Frontal cortex (tissue), 4 donors: Measurements from ENCODE around the gene GMFB. TPM values are rescaled to one million over a fixed set of nuclear protein-coding genes. Genes with fewer than 3 reads are reported as not detected.
"Not testable (repeated sequence)": the region's sequence is repeated elsewhere in the genome, so short reads cannot be mapped to it uniquely, and the experiment has no call there.

Experiments used
- DNase-seq, 2 donors: peaks; one replicate each; pipeline ENCODE4 v3.0.0; 2012; ENCODE audit warnings: low spot score in 2 of 2
- FAIRE-seq: peaks from 2 replicates; lab custom pipeline; 2012; peaks lifted over from hg19 to GRCh38; lab: Jason Lieb, UNC
- total RNA-seq: library from RNA; depleted of rRNA; stranded (reverse); fragments of >200 nt; gene quantifications from one replicate; pipeline ENCODE4 v1.2.3, GENCODE V29; 2014
- donor health status: control.
- donor health status: control.
- donor health status: control.

The GMFB gene
- total RNA-seq, 1 donor from 2014 or later, result 258 TPM

DNA sequence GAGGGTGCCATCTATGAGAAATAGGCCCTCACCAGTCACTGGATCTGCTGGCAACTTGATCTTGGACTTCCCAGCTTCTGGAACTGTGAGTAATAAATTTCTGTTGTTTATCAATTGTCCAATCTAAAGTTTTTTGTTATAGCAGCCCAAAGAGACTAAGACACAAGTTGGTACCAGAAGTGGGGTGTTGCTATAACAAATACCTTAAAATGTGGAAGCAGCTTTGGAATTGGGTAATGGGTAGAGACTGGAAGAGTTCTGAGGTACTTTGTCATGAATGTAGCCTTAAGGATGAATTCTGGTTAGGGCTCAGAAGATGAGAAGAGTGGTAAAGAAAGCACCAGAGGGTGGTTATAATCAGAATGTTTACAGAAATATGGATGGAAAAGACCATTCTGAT is 21.5 kb downstream of the GMFB start:
- no peak for FAIRE-seq
- DNase-seq, result no peak

DNA sequence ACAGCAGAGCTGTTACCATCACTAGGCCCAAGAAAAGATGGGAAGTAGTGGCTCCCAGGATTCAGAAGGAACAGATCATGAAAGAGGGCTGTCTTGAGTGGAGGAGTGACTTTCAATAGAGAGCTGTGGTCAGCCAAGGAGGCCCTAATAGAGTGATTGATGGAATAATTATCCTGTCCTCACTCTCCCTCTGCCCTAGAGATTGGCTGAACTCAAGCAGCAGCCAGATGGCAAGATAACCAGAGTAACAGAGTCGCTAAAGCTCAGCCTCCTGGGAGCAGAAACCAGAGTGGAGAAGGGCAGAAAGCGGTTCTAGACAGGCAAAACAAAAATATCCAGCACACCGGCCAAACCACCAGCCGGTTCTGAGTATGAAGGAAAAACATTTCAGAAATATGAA is 23.1 kb downstream of the GMFB start:
- FAIRE-seq (no peak), DNase-seq (no peak)

DNA sequence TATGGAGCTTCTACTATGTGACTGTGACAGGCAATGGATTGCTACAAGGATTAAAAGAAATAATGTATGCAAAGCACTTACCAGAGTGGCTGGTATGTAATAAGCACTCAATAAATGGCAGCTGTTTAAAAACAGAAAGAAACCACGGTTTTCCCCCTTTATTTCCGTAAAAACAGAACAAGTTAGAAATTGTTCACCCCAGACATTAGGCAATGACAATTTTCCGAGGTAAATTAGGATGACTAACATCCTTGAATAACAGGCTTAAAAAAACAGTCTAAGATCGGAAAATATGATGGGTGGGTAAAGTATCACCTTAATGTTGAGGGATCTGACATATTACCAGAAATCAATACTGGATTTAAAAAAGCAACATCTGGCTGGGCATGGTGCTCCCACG is 26.7 kb downstream of the GMFB start:
- FAIRE-seq, result no peak
- DNase-seq, result no peak

DNA sequence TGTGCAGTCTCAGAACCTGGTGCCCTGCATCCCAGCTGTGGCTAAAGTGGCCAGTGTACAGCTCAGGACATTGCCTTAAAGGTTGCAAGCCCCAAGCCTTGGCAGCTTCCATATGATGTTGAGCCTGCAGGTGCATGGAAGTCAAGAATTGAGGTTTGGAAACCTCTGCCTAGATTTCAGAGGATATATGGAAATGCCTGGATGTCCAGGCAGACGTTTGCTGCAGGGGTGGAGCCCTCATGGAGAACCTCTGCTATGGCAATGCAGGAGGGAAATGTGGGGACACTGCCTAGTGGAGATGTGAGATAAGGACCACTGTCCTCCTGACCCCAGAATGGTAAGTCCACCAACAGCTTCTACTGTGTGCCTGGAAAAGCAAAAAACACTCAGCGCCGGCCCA is 29.7 kb downstream of the GMFB start:
- FAIRE-seq, result no peak
- DNase-seq, result no peak

DNA sequence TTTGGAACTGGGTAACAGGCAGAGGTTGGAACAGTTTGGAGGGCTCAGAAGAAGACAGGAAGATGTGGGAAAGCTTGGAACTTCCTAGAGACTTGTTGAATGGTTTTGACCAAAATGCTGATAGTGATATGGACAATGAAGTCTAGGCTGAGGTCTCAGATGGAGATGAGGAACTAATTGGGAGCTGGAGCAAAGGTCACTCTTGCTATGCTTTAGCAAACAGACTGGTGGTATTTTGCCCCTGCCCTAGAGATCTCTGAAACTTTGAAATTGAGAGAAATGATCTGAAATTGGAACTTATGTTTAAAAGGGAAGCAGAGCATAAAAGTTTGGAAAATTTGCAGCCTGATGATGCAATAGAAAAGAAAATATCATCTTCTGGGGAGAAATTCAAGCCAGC is 30.2 kb downstream of the GMFB start:
- FAIRE-seq, DNase-seq: not testable (repeated sequence)

DNA sequence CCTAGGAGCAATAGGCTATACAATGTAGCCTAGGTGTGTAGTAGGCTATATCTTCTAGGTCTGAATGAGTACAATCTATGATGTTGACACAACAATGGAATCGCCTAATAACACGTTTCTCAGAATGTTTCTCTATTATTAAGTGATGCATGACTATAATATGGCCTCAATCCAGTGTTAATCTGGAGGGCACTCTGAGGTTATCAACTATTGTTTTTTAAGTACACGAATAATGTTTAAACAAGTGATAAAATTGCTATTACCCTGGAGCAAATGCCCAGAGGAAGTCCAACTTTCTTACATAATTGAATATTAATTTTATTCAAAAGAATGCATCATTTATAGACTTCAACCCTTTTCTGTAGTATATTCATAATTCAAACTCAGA is 31.2 kb downstream of the GMFB start:
- no peak for DNase-seq
- no peak for FAIRE-seq

DNA sequence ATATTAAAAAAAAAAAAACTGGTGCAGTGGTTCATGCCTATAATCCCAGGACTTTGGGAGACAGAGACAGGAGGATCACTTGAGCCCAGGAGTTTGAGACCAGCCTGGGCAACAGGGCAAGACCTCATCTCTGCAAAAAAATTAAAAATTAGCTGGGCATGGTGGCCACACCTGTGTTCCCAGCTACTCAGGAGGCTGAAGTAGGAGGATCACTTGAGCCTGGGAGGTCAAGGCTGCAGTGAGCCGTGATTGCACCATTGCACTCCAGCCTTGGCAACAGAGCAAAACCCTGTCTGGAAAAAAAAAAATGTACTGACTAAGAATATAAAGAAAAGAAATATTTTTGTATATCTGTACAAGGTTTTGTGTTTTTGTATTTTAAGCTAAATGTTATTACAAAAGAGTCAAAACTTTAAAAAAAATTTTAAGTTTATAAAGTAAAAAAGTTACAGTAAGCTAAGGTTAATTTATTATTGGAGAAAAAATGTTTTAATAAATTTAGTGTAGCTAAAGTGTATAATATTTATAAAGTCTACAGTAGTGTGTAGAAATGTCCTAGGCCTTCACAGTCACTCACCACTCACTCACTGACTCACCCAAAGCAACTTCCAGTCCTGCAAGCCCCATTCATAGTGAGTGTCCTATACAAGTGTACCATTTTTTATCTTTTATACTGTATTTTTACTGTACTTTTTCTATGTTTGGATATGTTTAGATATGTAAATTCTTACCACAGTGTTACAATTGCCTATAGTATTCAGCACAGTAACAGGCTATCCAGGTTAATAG is 31.8 kb downstream of the GMFB start:
- not testable (repeated sequence) for FAIRE-seq, DNase-seq

DNA sequence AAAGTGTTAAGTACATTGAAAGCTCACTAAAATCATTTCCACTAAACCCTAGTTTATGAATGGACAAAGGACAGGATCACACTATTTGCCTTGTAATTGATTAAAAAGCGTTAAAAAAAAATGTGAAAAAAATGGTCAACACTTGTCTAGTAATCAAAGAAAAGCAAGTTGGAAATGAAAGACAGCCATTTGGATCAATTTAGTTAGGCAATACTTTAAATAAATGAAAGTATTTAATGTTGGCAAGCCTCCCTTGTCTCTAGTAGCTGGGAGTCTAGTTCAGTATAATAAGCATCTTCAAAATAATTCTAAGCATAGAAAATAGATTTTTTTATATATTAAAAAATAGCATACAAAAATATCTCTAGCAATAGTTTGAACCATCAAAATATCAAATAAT is 33.4 kb downstream of the GMFB start:
- FAIRE-seq (no peak), DNase-seq (no peak)

DNA sequence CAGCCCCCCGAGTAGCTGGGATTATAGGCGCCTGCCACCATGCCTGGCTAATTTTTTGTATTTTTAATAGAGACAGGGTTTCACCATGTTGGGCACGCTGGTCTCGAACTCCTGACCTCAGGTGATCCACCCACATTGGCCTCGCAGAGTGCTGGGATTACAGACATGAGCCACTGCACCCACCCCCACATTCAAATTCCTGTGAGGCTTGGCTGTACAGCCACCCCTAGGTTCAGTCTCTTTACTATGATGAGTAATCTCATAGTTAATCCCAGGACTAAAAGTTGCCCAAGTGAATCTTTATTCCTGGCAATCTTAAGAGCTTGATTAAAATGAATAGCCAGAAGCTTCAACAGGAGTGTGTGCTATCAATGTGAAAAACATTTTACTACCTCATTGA is 34.8 kb downstream of the GMFB start:
- not testable (repeated sequence) for DNase-seq, FAIRE-seq

DNA sequence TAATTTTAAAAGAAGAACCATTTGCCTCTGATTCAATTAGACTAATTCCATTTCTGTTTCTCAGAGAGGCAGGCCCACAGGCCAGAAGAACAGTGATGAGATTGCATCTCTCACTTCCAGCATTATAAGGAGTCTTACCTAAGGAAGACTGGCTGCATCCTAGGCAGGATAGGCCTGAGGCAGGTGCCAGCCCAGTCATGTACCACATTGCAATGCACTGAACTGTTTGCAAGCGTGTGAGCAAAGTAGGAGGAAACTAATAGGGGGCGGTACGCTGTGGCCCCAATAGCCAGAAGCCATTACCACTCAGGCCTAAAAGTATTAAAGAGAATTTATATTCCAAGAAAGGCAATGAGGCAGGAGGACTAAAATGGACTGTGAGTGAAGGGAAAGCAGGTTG is 35.5 kb downstream of the GMFB start:
- DNase-seq (no peak), FAIRE-seq (no peak)

DNA sequence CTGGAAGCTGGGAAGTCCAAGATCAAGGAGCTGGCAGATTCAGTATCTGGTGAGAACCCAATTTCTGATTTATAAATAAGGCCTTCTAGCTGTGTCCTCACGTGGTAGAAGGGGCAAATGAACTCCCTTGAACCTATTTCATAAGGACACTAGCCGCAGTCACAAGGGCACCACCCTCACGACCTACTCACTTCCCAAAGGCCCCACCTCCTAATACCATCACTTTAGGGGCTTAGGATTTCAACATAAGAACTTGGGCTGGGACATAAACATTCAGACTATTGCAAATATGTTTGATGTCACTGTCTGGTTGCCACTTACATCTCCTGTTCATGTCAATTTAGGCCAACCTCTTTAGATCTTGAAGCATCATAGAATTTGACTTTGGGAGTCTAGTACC is 36.8 kb downstream of the GMFB start:
- FAIRE-seq, result no peak
- no peak for DNase-seq

DNA sequence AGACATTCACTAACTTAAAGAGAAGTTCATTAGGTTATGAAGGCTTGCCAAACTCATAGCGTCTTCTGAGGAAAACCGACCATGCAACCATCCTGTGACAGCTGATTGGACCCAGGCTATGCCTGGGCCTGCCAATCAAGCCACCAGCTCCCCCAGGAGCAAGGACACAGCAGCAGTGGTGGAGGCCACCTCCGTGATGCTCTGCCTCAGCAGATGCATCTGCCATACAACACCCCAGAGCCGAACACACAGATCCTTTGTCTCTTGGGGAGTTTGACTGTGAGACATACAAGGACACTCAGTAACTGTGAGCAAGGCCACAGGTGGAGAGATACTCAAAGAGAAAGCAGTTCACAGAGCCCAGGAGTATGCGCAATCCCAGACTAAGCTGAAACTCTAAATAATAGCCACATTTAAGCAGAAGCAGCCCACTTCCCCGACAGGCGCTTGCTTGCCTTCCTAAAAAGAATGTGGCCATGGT is 37.6 kb downstream of the GMFB start:
- DNase-seq (no peak), FAIRE-seq (no peak)

DNA sequence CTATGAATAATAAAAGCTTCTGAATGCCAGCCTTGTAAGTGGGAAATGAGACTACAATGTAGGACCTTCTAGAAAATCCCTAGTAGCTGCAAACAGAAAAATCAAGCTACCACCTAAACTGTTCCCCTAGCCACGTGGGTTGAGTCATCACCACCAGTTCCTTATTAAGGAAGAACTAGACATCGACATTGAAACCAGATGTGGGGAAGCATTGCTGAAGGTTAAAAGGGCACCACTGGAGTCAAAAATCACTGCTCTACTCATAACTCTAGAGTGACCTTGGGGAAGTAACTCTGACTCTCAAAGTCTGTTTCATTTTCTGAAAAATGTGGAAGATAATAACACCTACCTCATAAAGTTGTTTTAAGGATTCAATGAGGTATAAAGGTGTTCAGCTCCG is 38.2 kb downstream of the GMFB start:
- DNase-seq (no peak), FAIRE-seq (no peak)

DNA sequence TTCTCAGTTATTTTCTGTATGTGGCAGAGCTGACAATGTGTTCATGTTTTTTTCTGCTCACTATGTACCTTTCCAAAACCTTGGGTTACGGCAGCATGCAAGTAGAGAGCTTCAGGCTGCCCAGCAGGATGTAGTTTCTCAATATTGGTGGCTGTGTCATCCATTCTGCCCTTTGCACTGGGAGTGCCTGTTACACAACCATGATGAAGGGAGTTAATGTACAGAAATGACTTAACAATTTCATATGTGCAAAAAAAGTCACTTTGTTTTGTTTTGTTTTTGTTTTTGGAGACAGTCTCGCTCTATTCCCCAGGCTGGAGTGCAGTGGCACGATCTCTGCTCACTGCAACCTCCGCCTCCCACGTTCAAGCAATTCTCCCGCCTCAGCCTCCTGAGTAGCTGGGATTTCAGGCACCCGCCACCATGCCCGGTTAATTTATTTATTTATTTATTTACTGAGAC is 41.5 kb downstream of the GMFB start:
- no peak for DNase-seq
- FAIRE-seq, result no peak

DNA sequence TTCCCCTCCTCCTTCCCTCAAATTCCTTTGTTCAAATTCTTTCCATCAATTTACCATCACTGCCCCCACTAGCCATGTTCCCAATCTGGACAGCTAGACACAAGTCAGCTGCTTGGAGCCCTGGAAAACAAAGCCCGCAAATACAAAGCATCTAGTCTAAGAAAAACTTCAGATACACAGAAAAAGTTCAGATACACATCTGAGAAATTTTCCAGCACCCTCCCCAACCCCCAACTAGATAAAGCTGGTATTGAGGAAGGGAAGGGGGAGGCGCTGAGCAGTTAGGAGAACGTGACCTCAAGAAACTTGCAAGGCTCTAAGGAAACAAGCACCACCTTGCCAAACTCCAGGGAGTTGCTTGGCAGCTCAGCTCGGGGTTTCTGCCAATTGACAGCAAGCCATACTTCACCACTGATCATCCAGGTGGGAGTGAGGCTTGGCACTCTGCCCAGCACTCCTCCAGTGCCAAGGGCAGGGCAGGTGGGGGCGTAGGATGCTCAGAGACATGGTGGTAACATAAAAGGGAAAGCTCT is 42.6 kb downstream of the GMFB start:
- peak in 1 of 2 donors; percentile 28 for DNase-seq
- no peak for FAIRE-seq

DNA sequence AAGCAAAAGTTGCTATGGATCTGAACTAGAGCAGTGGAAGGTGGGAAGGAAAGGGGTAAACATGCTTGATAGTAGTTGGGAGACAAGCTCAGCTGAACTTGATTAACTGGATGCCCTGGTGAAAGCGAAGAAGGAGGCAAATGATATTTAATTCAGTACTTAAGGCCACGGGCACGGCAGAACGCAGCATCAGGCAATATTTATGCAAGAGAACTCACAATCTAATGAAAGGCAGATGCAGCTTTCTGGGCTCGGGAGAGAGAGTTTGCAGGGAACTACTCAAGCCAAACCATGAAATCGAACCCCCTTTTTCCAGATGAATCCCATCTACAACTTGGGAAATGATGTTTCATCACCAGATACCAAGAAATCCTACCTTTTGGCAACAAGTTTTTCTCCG is 44.1 kb downstream of the GMFB start:
- no peak for DNase-seq
- no peak for FAIRE-seq

DNA sequence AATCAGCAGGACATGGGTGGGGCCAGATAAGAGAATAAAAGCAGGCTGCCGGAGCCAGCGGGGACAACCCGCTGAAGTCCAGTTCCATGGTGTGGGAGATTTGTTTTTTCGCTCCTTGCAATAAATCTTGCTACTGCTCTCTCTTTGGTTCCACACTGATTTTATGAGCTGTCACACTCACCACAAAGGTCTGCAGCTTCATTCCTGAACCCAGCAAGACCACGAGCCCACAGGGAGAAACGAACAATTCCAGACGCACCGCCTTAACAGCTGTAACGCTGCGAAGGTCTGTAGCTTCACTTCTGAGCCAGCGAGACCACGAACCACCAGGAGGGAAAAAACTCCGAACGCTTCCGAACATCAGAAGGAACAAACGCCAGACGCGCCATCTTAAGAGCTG is 44.8 kb downstream of the GMFB start:
- DNase-seq (no peak), FAIRE-seq (no peak)

DNA sequence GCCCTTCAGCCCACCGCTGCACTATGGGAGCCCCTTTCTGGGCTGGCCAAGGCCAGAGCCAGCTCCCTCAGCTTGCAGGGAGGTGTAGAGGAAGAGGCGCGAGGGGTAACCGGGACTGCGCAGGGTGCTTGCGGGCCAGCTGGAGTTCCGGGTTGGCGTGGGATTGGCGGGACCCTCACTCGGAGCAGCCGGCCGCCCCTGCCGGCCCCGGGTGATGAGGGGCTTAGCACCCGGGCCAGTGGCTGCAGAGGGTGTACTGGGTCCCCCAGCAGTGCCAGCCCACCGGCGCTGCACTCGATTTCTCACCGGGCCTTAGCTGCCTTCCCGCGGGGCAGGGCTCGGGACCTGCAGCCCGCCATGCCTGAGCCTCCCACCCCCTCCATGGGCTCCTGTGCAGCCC is 45.8 kb downstream of the GMFB start:
- FAIRE-seq, DNase-seq: not testable (repeated sequence)

DNA sequence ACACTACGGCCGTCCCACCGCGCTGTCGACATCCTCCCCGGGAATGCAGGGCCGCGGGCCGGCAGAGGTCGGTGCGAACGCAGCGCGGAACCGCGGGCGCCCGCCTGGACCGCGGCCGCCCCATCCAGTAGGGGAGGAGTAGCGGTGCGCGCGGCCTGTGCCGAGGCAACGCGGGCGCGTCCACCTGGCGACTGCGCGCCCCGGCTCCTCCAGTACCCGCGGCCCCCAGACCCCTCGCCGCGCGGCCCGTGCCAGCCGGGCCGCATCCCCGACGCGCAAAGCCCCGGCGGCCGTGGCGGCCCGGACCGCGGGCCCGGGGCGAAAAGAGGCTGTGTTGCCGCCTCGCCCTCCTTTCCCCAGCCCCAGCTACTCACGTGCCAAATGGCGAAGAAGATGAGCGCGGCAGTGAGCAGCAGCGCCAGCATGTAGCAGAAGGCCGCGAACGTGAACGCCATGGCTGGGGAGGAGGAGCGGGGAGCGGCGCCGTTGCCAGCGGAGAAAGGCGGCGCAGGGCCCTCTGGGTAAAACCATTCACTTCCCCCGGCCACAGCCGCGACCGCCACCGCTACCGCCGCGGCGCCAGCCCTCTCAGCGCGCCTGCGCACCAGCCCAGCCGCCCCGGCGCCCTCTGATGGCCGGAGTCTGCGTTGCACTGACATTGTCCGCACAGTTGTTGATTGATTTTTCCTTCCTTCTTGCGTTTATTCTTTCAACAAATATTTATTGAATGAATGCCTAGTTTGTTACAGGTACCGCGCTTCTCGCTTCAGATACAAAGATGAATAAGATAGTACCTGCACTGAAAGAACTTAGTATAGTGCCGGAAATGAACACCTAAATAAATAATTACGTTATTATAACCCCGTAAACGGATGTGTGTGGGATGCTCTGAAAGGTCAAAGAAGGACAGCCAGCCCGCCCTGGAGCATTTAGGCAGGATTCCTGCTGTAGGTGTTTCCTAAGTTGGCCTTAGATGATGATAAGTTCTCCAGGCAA is 47.6 kb downstream of the GMFB start, which contains the start of gene CNIH1:
Gene CNIH1 (minus strand): TSS at position 502 of the 996 bp plus-strand sequence. CDS start 47 bp downstream, at position 455.
- FAIRE-seq, result no peak
- DNase-seq, result peak; percentile 96 to 98

DNA sequence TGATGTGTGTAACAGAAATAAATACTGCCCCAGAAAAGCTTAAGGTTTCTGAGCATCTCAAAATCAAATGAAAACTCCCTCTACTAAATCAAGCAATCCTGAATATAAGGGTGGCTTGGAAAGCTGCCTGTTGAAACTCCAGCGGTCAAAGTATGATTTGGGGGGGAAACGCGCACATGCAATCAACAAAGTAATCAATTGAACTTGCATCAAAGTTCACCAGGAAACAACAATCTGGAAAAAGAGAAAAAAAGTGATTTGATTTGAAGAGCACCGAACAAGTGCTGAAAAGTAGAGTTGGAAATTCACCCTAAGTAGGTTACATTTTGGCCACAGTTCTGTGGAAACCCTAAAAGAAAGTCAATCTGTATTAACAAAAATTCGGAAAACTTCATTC is 48.3 kb downstream of the GMFB start:
- DNase-seq (no peak), FAIRE-seq (no peak)
